ENCODE results near the gene ZDHHC24.

ZDHHC24 gene

DNA sequence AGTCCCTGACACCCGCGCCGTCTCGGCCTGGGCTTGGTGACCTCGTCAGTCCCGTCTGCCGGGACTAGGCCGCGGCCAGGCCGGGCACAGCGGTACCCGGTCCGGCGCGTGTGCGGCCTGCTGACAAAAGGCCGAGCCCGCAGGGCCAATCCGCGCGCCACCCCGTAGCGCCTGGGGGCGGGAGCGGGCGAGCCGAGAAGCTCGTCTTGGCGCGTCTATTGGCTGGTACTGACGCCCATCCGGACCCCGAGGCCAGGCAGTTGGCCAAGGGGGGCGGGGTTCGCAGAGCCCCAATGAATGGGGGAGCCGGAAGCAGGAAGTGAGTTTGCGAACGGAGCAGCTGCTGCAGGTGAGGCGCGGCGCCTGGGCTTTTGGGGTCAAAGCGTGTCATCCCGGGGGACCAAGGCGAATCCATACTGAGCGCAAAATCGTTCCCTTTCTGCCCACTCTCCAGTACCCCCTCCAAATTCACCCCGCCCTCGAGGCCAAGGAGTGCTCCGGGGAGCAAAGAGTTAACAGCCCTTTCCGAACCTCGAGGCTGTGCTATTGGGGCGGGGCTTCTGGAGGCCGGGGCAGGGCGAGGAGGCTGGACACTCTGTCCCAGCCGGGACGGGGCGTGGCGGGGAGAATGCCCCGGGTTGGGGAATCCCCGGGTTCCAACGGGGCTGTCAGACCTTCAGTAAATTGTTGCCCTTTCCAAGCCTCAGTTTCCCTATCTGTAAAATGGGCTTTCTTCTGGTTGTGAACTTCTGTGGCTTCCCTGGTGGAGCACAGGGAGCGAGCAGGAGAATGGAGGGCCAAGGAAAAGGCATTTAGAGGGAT lies 65.5 kb downstream of the ZDHHC24 start, which contains the start of gene DPP3:
Gene DPP3, plus strand, starts transcription at position 318 of the 822 bp plus-strand sequence. CDS start 1,767 bp downstream, outside the sequence.
- Histone ChIP-seq H3K36me3 (ENCODE audit: control insufficient read depth, insufficient read depth, low read length) (peaks cover 5% of the 10 kb centered on the region), H3K4me3 (replicated peaks; ENCODE audit: low read depth, low read length) (peak within 1 kb of the TSS; percentile 79), H3K27me3 (replicated peaks; ENCODE audit: control insufficient read depth, insufficient read depth, low read length) (no peaks in the 10 kb centered on the region)
- peak; percentile 99 for DNase-seq (ENCODE audit: extremely low read depth, insufficient read length)
- no peak for TF ChIP-seq CTCF (IDR thresholded peaks at IDR 0.05; ENCODE audit: insufficient read depth, low read length, poor library complexity, severe bottlenecking)

DNA sequence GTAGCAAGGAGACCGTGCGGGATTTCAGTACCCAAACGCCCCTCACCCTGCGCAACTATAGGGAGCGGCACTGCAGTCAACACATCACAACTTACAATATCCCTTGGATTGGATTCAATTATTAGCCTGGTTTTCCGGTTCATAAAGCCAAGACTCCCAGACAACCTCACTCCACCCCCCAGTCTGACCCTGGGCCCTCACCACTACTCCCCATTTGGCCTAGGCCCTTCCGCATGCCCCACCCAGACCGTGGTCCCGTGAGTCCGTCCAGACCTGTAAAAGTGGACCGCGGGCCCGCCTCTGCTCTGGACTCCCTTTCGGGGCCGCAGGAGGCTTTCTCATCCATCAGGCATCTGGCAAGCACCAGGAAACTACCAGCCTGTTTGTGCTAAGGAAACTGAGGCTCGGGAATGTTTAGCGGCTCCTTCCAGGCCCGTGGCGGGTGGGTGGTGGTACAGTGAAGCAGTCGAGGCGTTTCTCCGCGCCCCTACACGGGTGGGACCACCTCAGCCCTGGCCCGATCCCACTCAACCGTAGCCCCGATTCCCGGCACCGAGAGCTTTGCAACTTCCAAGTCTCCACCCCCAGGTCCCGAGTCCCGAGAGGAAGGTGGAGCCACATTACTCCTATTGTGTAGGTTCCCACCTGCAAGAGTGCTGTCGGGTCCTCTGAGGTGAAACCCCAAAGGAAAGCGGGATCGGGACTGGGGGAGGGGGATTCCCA lies 66.3 kb downstream of the ZDHHC24 start:
- no peak for DNase-seq (ENCODE audit: extremely low read depth, insufficient read length)
- H3K36me3 ChIP-seq (ENCODE audit: control insufficient read depth, insufficient read depth, low read length), result no peaks in the 10 kb centered on the region; the same call in none of the 2 replicates
- peak overlapping the region; percentile 79 for H3K4me3 ChIP-seq (replicated peaks; ENCODE audit: low read depth, low read length)
- no peaks in the 10 kb centered on the region for H3K27me3 ChIP-seq (replicated peaks; ENCODE audit: control insufficient read depth, insufficient read depth, low read length)
- TF ChIP-seq CTCF (IDR thresholded peaks at IDR 0.05; ENCODE audit: insufficient read depth, low read length, poor library complexity, severe bottlenecking), result no peak

GRCh38 chr11:66478729-66479393 lies 67.0 kb downstream of the ZDHHC24 start:
- H3K27me3 ChIP-seq (replicated peaks; ENCODE audit: control insufficient read depth, insufficient read depth, low read length), result no peaks in the 10 kb centered on the region
- DNase-seq (ENCODE audit: extremely low read depth, insufficient read length), result no peak
- TF ChIP-seq CTCF (IDR thresholded peaks at IDR 0.05; ENCODE audit: insufficient read depth, low read length, poor library complexity, severe bottlenecking), result peak; percentile 88
- no peaks in the 10 kb centered on the region; the same call in none of the 2 replicates for H3K36me3 ChIP-seq (ENCODE audit: control insufficient read depth, insufficient read depth, low read length)
- H3K4me3 ChIP-seq (replicated peaks; ENCODE audit: low read depth, low read length), result peak overlapping the region; percentile 79

- TF ChIP-seq CTCF (IDR thresholded peaks at IDR 0.05; ENCODE audit: insufficient read depth, low read length, poor library complexity, severe bottlenecking), result no peak
Observed at GRCh38 chr11:66477263-66478201, 68.3 kb downstream of the ZDHHC24 start.

GRCh38 chr11:66476841-66477251 lies 69.0 kb downstream of the ZDHHC24 start:
- Histone ChIP-seq H3K4me3 (replicated peaks; ENCODE audit: low read depth, low read length) (no peak overlapping the region), H3K36me3 (ENCODE audit: control insufficient read depth, insufficient read depth, low read length) (no peaks in the 10 kb centered on the region; the same call in none of the 2 replicates), H3K27me3 (replicated peaks; ENCODE audit: control insufficient read depth, insufficient read depth, low read length) (no peaks in the 10 kb centered on the region)
- no peak for TF ChIP-seq CTCF (IDR thresholded peaks at IDR 0.05; ENCODE audit: insufficient read depth, low read length, poor library complexity, severe bottlenecking)
- no peak for DNase-seq (ENCODE audit: extremely low read depth, insufficient read length)

More at GRCh38 chr11:66477263-66478201, 68.3 kb downstream of the ZDHHC24 start:
- Histone ChIP-seq H3K27me3 (replicated peaks; ENCODE audit: control insufficient read depth, insufficient read depth, low read length) (no peaks in the 10 kb centered on the region), H3K36me3 (ENCODE audit: control insufficient read depth, insufficient read depth, low read length) (no peaks in the 10 kb centered on the region; the same call in none of the 2 replicates), H3K4me3 (replicated peaks; ENCODE audit: low read depth, low read length) (no peak overlapping the region)
- DNase-seq (ENCODE audit: extremely low read depth, insufficient read length), result no peak
